Renal cortical epithelial cell (primary cell): ENCODE data around the gene MTA1. TPM values are rescaled to one million over a fixed set of nuclear protein-coding genes. Genes with fewer than 3 reads are reported as not detected.
A peak's percentile ranks its signal among the peaks of the same experiment; 100 is the strongest.

Experiments
- DNase-seq: peaks from one replicate; pipeline ENCODE4 v3.0.0-alpha.2; 2011; ENCODE audit warnings: low read depth
- total RNA-seq: library from RNA; depleted of rRNA; stranded (reverse); fragments of >200 nt; gene quantifications from 2 replicates; pipeline ENCODE4 v1.2.3, GENCODE V29; 2014

The MTA1 gene
- total RNA-seq, 1 donor from 2014 or later, result 47.3 TPM

DNA sequence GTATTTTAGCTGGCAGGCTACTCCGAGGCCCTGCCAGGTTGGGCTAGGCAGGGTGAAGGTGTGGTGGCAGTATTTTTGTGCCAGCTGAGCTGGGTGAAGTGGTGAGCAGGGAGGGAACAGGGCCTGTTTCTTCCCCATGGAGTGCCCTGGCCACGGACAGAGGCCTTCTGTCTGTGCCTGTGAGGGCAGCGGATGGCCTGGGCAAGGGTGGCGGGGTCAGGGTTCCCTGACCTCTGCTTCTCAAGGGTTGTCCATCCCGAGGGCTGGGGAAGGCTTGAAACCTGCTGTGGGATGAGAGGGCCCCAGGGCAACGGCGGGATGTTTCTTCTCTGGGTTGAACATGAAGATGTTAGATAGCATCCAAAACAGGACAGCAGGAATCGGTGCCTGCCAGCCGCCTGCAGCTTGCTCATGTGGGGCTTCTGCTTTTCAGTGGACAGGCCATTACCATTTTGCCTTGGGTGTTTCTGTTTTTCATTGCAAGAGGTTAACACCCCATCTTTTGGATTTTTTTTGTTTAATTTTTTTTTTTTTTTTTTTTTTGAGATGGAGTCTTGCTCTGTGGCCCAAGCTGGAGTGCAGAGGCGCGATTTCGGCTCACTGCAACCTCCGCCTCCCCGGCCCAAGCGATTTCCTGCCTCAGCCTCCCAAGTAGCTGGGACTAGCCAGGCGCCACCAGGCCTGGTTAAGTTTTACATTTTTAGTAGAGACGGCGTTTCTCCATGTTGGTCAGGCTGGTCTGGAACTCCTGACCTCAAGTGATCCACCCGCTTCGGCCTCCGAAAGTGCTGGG, 3.3 kb downstream of the MTA1 start:
- DNase-seq, result no peak

DNA sequence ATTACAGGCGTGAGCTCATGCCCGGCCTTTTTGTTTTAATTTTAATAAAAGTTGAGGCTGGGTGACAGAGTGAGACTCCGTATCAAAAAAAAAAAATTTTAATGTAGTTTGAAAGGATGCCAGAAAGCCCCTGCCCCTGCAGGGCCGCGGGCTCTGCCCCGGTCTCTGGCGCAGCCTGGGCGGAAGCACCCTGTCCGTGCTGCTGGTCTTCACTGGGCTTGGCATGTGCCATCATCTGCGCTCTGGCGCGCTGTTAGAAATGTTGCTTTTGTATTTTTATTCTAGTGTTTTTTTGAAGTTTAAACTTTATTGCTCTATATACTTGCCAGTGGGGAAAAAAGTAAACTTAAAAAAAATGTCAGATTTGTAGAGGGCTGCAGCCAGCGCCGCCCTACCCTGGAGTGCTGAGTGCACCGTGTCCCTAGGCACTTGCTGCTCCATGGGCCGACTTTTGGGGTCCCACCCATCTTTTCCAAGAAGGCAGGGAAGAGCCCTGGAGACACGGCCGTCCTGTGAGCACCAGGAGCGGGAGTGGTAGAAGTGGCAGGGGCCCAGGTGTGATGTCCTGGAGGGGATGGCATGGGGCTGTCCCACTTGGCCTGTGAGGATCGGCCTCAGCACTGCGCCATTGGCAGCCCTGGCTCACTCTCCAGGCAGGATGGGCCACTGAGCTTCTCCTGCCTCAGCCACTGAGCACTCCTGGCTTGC, 4.0 kb downstream of the MTA1 start:
- no peak for DNase-seq

DNA sequence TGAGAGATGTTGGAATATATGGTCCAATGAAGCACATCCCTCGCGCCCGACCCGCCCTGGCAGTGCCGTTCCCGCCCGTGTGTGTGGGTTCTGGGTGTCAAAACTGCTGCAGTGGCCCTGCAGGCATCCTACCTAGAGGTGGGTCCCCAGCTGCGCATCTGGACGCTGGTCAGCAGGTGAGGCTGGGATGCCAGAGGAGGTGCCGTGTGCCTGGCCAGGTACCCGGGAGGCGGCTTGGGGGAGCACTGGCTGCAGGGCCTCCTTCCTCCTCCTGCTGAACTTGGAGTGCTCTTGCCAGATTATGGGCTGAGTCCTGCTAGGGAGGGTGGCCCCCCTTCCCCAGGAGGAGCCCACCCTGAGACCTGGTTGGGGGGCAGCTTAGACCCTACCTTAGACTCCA, 5.2 kb downstream of the MTA1 start:
- DNase-seq, result no peak

DNA sequence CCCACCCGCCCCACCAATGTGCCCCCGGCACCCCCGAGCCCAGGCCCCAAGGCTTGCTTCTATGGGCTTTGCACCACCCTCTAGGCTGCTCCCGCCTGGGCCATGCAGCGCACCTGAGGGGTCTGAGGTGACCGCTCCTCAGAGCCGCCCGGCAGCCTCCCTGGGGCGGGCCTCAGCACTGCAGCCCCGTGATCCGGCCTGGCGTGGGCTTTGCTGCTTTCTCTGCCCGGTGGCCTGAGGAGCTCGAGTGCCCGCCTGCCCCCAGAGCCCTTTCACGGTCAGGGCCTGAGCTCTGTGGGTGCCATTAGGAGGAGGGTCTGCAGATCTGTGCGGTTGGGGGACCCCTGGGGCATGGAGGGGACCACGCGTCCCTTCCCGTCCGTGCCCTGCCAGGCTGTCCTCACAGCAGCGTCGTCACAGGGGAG, 6.2 kb downstream of the MTA1 start:
- no peak for DNase-seq

DNA sequence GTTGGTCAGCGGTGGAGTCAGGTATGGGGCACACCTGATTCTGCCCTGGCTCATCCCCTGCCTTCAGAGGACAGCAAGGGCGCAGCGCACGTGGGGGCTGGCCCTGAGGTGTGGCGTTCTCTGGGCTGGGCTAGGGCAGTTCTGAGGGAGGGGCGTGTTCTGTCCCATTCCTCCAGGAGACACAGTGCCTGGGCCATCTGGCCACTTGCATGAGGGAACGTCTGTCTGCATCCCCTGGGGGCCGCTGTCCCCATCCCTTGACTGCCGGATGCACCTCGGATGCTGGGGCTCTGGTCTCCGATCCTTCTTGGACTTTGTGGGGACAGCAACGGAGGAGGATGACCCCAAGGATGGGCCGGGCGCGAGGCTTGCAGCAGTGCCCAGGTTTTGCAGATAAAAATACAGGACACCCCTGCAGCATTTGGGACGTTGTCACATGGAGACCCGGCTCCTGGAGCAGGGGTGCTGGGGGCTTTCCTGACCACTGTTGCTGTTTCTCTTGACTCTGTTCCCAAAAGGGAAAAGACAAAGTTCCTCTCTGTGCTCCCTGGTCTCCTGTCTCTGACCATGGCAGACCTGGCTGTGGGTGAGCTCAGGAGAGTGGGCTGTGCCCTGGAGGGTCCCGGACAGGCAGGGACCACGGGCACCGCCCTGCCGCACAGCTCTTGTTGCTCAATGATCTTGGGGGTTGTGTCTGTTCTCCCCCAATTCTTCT, 6.9 kb downstream of the MTA1 start:
- no peak for DNase-seq

DNA sequence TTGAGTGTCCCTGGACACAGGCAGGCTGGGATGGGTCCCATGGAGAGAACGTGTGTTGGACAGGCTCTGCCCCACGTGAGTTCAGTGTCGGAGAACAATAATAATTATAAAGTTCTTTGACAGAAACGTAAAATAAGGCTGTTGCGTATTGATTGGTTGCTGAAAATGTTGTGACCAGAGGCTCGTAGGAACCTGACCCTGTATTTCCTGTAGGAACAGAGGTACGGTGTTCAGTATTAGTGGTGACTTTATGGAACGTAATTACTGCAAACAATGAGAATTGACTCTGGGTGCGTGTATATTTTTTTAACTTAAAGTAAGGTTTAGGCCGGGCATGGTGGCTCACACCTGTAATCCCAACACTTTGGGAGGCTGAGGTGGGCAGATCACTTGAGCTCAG, 7.8 kb downstream of the MTA1 start:
- no peak for DNase-seq

DNA sequence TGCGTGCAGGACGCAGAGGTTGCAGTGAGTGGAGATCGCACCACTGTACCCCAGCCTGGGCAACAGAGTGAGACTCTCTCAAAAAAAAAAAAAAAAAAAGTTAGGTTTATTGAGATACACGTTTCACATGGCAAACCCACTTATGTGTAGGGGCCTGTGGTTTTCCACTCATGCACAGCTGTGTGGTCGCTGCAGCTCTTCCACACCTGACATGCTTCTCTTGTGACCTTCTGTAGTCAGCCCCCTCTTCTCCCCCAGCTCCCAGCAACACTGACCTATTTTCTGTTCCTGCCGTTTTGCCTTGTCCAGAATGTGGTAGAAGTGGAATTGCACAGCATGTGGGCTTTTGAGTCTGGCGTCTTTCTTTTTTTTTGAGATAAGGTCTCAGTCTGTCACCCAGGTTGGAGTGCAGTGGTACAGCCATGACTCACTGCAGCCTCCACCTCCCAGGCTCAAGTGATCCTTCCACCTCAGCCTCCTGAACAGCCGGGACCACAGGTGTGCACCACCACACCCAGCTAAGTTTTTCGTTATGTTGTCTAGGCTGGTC, 8.4 kb downstream of the MTA1 start:
- no peak for DNase-seq

DNA sequence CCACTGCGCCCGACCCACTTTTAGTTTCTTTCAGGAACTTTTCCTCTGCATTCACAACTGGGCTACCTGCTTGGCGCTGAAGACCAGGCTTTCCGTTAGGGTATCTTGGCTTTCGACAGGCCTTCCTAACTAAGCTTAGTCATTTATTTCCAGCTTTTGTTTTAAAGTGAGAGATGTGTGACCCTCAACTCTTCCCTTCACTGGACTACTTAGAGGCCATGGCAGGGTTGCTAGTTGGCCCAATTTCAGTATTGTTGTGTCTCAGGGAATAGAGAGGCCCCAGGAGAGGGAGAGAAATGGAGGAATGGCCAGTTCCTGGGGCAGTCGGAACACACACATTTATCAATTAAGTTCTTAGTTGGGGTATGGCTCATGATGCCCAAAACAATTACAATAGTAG, 10.4 kb downstream of the MTA1 start:
- no peak for DNase-seq

DNA sequence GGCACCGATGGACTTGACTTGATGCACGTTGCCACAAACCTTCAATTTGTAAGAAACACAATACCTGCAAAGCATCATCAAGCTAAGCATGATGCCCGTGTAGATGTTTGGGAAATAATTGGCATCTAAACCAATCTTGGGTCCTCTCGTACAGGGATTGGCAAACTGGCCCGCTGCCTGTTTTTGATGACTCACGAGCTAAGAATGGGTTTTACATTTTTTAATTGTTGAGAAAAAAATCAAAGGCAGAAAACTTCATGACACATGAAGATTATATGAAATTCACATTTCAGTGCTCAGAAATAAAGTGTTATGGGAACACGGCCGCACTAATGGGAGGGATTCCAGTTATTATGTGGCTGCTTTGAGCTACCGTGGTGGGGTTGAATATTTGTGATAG, 10.9 kb downstream of the MTA1 start:
- DNase-seq, result peak; percentile 32

DNA sequence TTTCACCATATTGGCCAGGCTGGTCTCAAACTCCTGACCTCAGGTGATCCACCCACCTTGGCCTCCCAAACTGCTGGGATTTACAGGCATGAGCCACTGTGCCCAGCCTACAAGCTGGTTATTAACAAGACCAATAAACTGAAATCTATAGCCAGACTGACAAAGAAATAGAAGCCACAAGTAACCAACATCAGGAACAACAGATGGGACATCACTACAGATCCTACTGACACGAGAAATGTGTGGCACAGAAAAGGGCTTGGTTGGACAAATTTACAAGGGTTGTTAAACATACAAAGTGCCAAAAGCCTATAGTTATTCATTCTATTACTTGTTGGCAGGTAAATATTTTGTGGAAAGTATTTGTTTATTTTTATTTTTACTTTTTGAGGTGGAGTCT, 11.6 kb downstream of the MTA1 start:
- no peak for DNase-seq

DNA sequence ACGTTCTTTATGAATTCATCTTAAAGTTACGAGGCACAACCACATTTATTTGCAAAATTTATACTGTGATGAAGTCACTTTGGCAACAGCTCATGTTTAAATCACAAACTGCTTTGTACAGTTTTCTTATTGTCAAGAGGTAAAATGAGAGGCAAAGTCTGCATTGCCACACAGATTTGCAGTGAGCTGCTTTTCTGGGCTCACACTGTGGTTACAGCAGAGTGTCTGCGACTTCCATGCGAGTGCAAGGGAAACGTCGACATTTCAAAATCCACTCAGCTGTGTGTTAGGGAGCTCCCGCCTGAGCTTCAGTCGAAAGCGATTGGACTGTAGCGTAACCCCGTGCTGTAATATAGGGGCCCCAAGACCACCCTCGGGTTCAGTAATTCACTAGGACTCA, 13.0 kb downstream of the MTA1 start:
- no peak for DNase-seq

DNA sequence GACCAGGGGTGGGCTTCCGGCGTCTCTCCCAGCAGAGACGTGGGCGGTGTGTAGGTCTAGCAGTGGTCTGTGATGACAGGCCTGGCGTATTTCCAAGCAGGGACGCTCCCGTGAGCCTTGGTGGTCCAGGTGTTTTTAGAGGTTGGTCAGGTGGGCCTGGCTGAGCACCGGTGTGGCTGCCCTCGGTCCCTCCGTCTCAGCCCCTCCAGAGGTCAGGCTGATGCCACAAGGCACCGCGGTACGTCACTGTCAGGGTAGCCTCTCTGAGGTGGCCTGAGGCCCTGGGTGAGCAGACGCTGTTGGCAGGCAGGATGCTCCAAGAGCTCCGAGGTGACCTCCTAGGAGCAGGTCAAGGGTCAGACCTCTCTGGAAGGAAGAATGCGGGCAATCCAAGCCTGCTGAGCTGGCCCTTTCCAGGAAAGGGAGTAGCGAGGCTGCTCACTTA, 13.6 kb downstream of the MTA1 start:
- DNase-seq, result no peak

DNA sequence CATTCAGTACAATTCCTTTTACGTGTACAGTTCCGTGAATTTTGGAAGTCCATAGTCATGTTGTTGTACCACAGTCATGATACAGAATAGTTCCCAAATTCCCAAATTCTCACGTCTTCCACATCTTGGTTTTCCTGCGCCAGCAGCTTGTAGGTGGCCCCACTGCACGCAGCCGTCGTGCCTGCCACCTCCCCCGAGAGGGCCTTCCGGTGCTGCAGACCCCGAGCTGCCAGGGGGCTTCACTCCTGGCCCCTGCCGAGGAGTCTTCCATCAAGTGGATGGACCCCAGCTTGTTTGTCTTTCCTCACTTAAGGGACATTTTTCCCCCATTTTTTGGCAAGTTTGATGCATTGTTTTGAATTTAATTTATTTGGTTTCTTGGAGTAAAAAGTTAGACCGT, 16.8 kb downstream of the MTA1 start:
- DNase-seq, result no peak

DNA sequence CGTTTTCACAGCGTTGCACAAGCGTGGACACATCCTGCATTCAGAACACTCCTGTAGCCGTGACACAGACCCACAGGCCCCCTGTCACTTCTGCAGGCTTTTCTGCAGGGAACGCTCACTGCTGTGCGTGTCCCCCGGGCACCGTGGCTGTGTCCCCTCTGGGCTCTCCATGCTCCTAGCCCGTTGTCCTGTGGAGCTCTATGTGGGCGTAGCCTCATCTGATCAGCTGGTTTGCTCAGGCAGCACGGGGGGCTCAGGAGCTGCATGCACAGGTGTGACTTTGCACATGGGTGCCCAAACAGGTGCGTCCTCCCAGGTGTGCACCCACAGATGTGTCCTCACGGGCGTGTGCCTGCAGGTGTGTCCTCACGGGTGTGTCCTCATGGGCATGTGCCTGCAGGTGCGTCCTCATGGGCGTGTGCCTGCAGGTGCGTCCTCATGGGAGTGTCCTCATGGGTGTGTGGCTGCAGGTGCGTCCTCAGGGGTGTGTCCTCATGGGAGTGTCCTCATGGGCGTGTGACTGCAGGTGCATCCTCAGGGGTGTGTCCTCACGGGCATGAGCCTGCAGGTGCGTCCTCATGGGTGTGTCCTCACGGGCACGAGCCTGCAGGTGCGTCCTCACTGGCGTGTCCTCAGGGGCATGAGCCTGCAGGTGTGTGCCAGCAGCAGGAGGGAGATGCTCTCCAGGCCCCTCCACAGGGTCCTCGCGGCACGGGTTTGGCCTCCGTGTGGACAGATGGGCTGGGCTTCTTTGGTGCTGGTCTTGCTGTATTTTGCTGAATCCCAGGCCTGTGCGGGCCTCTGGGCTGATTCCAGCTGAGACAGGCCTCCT, 17.5 kb downstream of the MTA1 start:
- no peak for DNase-seq

DNA sequence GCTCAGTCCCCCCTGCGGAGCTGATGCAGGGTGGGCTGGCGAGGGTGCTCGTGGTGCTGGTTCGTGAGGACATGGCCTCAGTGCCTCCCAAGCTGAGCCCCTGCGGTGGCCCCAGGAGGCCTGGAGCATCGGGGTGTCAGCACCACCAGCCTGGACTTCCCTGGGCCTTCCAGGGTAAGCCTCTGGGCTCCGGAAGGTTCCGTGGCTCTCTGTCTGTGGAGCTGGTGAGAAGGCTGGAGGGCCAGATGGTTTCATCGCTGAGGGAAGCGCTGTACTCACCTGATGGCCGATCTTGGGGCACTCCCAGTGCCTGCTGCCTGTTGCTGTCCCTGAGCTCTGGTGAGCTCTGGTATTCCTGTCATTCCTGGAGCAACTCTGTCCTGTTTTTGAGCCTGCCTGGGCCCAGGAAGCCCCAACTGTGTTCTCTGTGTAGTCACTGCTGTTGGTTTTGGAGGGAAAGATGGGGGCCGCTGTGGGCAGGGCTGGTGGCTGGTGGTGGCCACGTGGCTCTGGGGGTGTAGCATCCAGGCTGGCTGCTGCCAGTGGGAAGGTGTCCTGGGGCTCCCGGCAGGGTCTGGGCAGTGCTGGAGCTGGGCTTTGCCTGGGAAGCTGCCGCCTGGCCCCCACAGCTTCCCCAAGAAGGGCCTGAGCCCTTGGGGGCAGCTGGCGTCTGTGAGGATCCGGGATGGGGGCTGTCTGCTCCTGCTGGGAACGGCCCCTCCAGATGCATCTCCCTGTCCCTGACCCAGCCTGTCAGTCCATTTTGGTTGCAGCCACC, 18.3 kb downstream of the MTA1 start:
- no peak for DNase-seq

DNA sequence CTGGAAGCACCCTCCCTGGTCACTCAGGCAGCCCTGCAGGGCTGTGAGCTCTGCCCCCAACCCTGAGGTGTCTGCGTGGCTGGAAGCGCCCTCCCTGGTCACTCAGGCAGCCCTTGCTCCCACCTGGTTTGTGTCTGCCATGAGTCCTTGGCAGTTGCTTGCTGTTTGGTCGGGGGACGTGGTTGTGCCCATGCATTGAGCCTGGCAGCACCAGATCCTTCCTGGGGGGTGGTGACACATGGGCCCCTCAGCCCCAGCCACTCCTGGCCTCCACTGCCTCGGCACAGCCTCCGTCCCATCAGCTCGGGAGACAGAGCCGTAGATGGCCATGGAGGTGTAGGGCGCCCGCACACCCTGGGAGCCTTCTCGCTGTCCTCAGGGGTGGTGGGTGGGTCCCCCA, 19.6 kb downstream of the MTA1 start:
- no peak for DNase-seq

DNA sequence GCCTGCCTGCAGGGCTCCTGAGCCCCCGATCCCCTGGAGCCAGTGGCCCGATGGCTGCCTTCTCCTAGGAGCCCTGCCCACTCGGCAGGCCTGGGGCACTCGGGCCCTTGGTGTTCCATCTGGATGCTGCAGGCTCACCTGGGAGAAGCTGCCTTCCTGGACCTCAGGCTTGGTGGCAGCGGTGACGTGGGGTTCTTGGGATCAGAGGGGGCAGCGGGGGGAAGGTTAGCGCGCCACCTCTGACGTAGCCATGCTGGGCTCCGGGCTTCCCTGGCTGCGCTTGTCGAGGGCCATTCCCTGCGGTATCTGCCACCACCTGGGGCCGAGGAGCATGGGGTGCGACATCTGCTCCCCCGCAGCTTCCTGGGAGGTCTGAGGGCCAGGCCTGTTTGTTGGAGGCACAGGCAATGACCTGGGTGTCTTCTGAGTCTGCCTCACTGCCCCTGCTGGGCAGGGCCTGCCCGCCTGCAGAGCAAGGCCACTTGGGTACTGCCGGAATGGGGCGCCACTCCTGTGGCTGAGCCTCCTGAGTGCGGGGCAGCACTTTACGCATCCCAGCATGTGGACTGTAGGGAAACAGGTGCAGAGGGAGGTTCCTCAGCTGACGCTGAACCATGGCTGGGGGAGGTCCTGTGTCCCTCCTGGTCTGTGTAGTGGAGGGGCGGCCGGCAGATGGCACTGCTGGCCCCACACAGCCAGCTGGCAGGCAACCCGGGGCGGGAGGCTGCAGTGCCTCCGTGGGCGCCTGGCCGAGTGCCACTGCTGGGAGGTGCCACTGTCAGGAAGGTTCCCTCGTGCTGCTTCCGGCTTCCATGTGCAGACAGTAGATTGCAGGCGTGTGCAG, 20.3 kb downstream of the MTA1 start:
- DNase-seq, result no peak

DNA sequence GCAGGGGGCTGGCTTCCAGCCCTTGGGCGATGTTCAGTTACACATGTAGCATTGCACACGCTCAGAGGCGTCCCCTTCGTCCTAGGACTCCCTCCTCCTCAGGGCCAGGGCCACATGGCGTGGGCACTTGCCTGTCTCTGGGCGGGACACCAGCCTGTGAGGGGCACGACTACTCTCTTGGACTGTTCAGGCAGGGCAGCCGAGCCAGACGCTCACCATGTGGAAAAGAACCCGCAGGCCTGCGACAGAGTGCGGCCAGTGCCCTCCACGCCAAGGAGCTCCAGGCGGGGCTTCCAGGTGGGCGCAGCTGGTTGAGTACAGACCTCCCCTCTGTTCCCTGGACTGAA, 20.9 kb downstream of the MTA1 start:
- no peak for DNase-seq

DNA sequence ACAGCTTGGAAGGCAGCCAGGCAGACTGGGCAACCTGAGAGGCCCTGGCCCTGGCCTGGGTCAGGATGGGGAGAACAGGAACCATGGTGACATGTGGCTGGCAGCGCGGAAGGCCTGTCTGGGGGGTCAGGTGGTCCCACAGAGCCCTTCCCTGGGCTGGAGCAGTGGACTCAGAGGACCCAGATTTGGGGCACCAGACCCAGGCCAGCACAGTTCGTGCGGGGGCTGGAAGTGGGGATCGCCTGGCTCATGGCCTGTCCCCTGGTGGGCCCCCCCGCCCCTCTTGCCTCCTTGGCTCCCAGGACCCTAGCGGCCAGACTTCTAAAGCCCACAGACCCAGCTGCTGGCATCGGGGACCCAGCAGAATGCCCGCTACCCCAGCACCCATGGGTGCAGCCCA, 21.4 kb downstream of the MTA1 start:
- no peak for DNase-seq

DNA sequence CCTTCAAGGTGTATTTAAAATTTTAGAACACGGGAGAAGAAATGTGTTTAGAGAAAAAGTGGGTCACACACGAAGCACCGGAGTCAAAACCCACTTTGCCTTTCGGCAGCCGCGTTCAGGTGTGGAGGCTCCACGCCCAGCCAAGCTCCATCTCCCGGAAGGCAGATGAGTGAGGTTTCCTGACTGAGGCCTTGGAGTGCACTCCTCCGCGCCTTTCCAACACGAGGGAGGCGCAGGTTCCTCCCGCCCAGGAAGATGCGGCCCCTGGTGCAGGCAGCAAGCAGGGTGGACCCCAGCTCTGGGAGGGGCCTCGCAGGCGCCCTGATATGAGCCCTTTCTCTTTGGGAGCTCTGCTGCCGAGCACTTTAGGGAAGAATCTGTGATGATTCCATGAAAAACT, 22.5 kb downstream of the MTA1 start:
- DNase-seq, result no peak
